ENCODE results near the gene IL15.

Gene IL15

GRCh38 chr4:141772838-141773237, 136.5 kb downstream of the IL15 start:
- no peak for DNase-seq (ENCODE audit: low spot score)

DNA sequence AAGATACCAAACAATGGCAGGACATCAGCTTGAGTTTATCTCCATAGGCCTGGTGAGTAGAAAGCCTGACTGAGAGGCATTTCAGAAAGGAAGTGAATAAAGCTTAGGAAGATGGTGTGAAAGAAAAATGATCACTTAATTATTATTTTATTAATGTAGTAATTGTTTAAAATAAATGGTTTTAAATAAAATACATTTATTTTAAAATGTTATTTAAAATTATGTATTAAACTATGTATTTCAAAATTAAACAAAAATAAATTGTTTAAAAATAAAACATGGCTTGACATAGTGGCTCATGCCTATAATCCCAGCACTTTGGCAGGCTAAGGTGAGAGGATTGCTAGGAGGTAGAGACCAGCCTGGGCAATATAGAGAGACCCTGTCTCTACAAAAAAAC, 145.8 kb downstream of the IL15 start:
- DNase-seq (ENCODE audit: low spot score), result no peak
